ENCODE measurements around the gene SEMA3D.
A peak's percentile ranks its signal among the peaks of the same experiment; 100 is the strongest.

Gene SEMA3D

GRCh38 chr7:85006754-85007153, 180.1 kb downstream of the SEMA3D start:
- H3K4me3 ChIP-seq (replicated peaks; ENCODE audit: low read depth, low read length) = no peak overlapping the region
- no peak for DNase-seq (ENCODE audit: extremely low read depth, low read depth)
- no peak for TF ChIP-seq CTCF (IDR thresholded peaks at IDR 0.05; ENCODE audit: low read depth, low read length, missing control alignments)

- DNase-seq (ENCODE audit: extremely low read depth, low read depth) = no peak
- no peak for TF ChIP-seq CTCF (IDR thresholded peaks at IDR 0.05; ENCODE audit: low read depth, low read length, missing control alignments)
- H3K4me3 ChIP-seq (replicated peaks; ENCODE audit: low read depth, low read length) = no peak overlapping the region
These were observed 182.5 kb downstream of the SEMA3D start for GRCh38 chr7:85004402-85004801.

- no peak for DNase-seq (ENCODE audit: extremely low read depth, low read depth)
- no peak for TF ChIP-seq CTCF (IDR thresholded peaks at IDR 0.05; ENCODE audit: low read depth, low read length, missing control alignments)
- H3K4me3 ChIP-seq (replicated peaks; ENCODE audit: low read depth, low read length) = no peak overlapping the region
These were observed 185.1 kb downstream of the SEMA3D start for GRCh38 chr7:85001495-85002345.

- DNase-seq (ENCODE audit: extremely low read depth, low read depth) = no peak
- TF ChIP-seq CTCF (IDR thresholded peaks at IDR 0.05; ENCODE audit: low read depth, low read length, missing control alignments) = no peak
- no peak overlapping the region for H3K4me3 ChIP-seq (replicated peaks; ENCODE audit: low read depth, low read length)
These were observed 186.0 kb downstream of the SEMA3D start for GRCh38 chr7:85000735-85001350.

- no peak for DNase-seq (ENCODE audit: extremely low read depth, low read depth)
- no peak overlapping the region for H3K4me3 ChIP-seq (replicated peaks; ENCODE audit: low read depth, low read length)
- TF ChIP-seq CTCF (IDR thresholded peaks at IDR 0.05; ENCODE audit: low read depth, low read length, missing control alignments) = no peak
These were observed 187.4 kb downstream of the SEMA3D start for GRCh38 chr7:84999450-84999849.

GRCh38 chr7:84998665-84999064, 188.2 kb downstream of the SEMA3D start:
- peak; percentile 3 for TF ChIP-seq CTCF (IDR thresholded peaks at IDR 0.05; ENCODE audit: low read depth, low read length, missing control alignments)
- no peak for DNase-seq (ENCODE audit: extremely low read depth, low read depth)

More at GRCh38 chr7:84998665-84999064, 188.2 kb downstream of the SEMA3D start:
- no peak overlapping the region for H3K4me3 ChIP-seq (replicated peaks; ENCODE audit: low read depth, low read length)

Measured in HFF-Myc (cell line).